GM18507 (cell line): ENCODE measurements around the gene PTPRJ.
"Not testable (repeated sequence)": the region's sequence is repeated elsewhere in the genome, so short reads cannot be mapped to it uniquely, and the experiment has no call there.

Experiments used
- DNase-seq: peaks from one replicate; pipeline ENCODE4 v3.0.0; 2011; ENCODE audit warnings: low read depth; ENCODE audit not compliant: insufficient read length; ENCODE audit errors: extremely low spot score
- FAIRE-seq: peaks from 2 replicates; lab custom pipeline; 2011; peaks lifted over from hg19 to GRCh38; lab: Jason Lieb, UNC

Gene PTPRJ

DNA sequence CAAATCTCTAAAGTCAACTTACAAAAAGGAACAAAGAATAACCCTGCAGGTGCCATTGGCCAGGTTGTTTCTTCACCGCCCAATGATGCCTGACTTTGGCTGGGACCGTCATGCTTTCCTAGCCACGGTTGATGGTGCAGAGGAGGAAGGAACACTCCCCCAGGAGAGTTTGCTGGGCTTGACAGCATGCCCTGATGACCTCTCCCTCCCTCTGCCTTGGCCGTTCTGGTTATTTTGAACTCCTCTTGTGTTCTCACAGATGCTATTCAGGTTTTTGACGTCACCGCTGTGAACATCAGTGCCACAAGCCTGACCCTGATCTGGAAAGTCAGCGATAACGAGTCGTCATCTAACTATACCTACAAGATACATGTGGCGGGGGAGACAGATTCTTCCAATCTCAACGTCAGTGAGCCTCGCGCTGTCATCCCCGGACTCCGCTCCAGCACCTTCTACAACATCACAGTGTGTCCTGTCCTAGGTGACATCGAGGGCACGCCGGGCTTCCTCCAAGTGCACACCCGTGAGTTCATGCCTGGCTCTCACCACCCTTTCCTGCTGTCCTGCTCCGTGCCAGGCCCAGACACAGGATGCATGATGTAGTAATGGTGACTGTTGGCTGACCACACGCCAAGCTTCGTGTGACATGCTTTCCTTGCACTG lies 147.3 kb downstream of the PTPRJ start:
- FAIRE-seq (no peak), DNase-seq (no peak)

DNA sequence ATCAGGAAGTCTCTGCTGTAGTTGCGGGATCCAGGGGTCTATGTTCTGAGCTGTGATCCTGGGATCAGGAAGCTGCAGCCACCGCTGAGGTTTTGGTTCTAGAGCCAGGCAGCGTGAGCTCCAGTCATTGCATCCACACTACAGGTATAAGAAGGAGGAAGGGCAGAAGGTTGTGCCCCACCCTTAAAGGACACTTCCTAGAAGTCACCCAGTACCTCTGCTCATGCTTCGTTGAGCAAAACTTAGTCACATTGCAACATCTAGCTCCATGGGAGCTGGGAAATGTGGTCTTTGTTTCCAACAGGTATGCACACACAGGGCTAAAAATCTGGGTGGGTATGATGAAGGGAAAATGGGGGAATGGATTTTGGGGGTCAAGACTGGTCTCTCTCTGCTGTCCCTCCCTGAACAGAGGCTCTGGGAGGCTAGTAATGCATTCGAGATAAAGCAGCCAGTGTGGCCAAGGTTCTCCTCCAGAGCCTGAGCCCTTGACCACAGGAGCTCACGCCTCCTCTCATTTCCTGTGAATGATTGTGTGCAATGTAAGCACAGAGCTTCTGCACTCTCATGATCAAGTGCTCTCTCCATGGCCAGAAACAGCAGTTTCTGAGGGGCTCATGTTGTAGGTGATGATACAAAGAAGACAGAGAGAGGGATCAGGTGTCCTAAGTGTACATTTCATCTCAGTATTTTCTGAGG lies 149.5 kb downstream of the PTPRJ start:
- DNase-seq (no peak), FAIRE-seq (no peak)

DNA sequence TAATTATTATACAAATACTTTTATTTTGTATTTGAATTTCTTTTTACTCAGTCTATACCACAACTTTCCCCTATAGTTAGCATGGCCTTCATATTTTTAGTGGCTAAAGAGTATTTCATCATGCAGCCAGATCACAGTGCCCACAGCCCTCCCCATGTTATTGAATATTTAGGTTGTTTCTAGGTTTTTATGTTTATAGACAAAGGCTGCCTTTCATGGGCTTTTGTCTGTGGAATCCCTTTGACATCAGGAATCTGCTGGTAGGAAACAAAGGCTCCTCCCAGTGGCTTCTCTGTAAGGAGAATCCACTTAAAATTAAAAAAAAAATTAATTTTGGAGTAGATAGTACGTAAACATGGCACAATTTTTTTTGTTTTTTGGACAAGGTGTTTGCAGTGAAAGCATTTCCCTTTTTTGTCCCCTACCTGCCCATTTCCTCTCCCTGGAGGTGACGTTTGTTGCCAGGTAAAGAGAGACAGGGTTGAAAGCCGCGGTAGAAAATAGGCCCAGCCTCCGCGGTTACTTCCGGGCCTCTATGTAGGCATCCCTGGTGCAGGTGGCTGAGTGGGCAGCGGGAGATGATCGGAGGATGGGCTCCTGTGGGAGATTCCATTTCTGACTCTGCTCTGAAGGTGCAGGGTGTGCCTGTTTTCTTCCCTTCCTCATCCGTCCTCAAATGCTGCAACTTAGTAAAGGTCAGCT lies 154.0 kb downstream of the PTPRJ start:
- FAIRE-seq = no peak
- no peak for DNase-seq

DNA sequence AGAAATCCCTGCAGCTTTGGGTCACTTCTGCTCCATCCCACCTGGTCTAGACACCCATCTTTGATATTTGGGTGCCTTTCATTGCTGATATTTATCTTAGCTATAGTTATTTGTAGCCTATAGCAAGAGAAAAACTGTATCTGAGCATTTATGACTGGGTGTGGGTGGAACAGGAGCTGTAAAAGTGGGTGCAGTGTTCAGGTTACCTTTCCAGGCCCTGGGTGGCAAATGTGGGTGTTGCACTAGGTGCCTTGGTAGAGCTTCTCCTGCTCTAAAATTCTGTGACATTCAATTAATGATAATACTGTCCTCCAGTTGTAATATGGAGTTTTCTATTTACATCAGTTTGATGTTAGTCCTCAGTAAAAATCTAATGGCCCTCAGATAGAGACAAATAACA lies 157.9 kb downstream of the PTPRJ start:
- FAIRE-seq = no peak

DNA sequence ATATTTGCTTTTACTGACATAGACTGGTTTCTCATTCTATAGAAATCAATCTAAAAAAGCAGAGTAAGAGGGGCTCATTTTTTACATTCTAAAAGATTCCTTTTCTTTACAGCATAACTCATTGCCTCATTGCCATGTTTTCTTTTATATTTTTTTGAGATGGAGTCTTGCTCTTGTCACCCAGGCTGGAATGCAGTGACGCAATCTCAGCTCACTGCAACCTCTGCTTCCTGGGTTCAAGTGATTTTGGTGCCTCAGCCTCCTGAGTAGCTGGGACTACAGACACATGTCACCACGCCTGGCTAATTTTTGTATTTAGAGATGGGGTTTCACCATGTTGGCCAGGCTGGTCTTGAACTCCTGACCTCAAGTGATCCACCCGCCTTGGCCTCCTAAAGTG lies 159.5 kb downstream of the PTPRJ start:
- DNase-seq, FAIRE-seq: not testable (repeated sequence)

More for the DNA sequence above, 157.9 kb downstream of the PTPRJ start:
- no peak for DNase-seq

DNA sequence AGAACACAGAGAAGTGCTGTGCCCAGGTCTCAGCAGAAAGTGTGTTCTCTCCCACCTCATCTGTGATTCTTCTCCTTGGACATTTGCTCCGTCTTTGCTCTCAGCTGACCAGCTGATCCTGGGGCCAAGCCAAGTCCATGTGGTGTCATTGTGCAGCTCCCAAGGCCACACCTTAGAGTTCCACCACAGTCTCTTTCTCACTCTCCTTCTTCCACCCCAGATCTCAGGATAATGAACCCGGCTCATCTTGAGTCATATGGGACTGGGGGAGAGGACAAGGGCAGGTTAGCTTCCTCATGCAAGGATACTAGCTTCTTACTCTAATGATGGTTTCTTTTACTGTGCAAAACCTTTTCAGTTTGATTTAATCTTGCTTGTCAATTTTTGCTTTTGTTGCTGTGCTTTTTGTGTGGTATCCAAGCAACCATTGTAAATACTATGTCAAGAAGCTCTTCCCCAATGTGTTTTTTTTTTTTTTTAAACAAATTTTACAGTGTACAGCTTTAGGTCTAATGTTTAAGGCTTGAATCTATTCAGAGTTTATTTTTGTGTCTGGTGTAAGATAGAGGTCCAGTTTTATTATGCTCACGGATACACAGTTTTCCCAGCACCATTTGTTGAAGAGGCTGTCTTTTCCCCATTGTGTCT lies 161.2 kb downstream of the PTPRJ start:
- no peak for FAIRE-seq
- DNase-seq = no peak

DNA sequence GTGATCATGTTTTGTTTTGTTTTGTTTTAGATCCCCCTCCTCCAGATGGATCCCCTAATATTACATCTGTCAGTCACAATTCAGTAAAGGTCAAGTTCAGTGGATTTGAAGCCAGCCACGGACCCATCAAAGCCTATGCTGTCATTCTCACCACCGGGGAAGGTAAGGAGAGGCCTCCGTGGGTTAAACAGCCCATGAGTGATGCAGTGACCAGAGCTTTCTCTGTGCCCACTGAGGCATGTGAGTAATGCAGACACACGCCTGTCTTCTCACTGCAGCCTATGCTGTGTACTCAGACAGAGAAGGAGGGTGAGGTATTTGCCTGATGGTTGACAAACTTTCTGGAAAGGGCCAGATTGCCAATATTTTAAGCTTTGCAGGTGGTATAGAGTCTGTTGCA lies 162.5 kb downstream of the PTPRJ start:
- FAIRE-seq = no peak
- no peak for DNase-seq

DNA sequence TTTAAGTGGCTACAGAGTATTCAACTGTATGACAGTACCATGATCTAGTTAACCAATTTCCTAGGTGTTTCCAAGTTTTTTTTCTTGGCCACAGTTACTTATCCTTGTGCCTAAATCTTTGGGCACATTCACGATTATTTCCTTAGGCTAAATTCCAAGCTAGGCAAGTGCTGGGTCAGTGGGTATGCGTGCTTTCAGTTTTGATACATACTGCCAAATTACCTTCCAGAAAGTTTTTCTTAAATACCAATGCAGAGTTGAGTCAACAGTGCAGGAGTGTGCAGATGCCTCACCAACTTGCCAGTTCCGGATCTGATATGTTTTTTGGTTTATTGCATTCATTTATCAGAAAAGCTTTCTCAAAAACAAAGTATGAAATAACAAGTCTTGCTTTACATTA lies 168.4 kb downstream of the PTPRJ start:
- no peak for FAIRE-seq
- no peak for DNase-seq

DNA sequence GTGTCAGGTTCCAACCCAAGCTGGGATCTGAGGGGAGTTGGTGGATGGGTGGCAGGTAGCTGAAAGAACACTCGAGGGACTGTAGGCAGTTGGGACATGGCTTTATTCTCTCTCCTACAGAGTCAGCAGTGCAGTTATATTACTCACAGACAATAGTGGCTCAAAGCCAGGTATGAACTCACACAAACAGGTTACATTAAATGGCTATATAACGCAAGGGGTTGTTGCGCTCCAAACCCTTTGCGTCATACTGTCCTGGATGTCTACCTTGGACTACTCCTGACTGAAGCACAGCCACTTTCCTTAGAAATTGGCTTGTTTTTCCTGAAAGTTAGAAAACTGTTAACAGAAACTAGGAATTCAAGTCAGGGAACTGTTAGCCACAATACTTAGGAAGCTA lies 169.9 kb downstream of the PTPRJ start:
- FAIRE-seq (no peak), DNase-seq (no peak)

DNA sequence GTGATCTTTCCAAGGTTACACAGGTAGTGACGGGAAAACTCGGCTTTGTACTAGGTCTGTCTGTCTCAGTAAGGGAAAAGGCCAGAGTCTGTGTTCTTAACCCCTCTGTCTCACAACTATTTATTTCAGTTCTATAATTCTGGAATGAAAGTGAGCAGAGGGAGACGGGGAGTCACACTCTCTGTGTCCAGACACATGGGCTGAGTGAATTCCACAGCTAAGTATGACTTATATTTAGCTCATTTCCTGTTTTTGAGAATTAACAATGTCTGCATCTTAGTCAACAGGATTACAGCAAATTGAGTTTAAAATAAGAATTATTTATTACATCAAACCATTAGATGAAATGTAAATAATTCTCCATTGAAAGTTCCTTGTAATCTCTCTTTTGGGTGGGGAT lies 173.8 kb downstream of the PTPRJ start:
- DNase-seq = no peak

DNA sequence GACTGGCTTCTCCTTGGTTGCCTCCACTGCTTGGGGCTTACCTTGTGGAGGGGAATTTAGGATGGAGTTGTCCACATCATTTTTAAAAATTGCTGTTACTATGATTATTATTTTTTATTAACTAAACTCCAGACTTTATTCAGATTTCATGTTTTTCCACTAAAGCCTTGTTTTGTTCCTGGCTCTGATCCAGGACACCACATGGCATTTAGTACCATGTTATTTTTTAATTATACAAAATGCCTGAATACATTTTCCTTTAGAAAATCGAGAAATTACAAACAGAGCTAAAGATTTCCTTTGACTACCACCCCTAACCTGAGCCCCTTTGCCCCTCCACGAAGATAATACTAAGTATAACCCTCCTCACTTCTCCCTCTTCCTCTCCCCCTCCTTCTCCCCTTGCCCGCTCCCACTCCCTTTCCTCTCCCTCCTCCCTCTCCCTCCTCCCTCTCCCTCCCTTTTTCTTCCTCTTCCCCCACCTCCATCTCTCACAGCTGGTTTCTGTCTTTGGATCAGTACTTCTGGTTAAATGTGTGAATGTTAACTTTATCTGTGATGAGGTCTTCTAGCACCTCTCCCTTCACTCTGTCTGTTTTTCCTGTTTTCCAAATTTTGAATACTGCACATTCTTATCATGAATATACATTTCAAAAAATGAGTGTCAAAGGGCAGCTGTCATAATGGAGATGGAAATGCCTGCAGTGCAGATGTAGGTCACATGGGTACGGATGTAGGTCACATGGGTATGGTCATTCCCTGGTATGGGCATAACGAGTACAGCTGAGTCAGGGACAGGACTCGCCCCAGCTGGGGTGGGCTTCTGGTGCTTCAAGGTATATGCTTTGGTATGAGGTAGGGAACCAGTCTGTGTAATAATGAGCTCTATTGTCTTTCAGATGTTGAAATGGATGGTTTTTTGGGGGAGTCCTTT lies 181.9 kb downstream of the PTPRJ start:
- DNase-seq (no peak), FAIRE-seq (no peak)

More for the DNA sequence above, 173.8 kb downstream of the PTPRJ start:
- no peak for FAIRE-seq

DNA sequence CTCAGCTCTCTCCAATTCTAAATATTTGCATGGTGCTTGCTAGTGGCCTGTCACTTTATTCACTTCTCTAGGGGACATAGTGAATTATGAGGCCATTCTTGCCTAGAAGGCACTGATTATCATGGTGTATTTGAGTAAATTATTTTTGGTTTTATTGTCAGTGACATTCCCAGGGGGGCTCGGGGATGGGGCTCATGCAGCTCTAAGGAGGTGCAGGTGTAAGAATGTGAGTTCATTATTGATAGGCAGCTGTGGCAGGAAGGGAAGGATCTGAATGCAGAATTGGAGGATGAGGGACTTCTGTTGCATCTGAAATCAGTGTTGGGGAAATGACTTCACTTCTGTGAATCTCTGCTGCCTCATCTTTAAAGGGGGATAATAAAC lies 182.5 kb downstream of the PTPRJ start:
- FAIRE-seq (no peak), DNase-seq (no peak)

DNA sequence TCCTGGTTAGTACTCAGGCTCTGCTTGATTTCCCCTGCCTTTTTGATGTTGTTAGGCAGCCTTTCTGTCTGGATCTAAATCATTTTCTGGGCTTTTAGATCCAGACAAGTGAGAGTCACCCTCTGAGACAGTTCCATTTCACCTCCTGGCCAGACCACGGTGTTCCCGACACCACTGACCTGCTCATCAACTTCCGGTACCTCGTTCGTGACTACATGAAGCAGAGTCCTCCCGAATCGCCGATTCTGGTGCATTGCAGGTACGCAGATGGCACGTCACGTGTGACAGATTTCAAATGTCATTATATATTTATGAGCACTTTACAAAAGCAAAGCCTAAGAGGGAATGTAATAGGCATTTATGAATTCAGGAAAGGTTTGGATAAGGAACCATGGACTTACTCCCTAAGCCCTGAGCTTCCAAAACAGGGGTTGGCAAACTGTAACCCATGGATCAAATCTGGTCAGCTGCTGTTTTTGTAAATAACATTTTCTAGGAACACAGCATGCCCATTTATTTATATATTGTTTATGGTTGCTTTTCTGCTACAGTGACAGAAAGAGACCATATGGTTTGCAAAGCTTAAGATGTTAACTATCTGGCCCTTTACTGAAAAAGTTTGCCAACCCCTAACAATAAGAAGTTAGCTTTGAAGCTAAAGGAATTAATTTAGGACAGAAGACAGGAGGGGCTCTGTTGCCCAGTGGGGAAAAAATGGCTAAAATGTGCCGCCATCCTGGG lies 183.2 kb downstream of the PTPRJ start:
- FAIRE-seq (no peak), DNase-seq (no peak)

DNA sequence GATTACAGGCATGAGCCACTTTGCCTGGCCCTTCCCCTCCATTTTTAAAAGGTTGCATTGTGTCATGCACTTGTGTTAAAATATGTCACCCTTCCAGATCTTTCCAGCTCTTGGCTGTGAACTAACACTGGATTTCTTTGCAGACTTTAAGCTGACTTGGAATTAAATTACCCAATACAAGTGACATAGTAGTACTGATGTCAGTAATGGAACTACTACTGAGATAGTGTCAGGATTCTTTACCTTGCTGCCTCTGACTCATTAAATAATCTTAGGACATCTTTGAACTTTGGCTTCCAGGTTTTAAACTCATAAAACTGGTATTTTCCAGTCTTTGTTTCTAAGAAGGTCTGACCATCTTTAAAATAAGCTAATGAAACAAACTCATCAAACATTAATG lies 184.5 kb downstream of the PTPRJ start:
- FAIRE-seq (no peak), DNase-seq (no peak)

DNA sequence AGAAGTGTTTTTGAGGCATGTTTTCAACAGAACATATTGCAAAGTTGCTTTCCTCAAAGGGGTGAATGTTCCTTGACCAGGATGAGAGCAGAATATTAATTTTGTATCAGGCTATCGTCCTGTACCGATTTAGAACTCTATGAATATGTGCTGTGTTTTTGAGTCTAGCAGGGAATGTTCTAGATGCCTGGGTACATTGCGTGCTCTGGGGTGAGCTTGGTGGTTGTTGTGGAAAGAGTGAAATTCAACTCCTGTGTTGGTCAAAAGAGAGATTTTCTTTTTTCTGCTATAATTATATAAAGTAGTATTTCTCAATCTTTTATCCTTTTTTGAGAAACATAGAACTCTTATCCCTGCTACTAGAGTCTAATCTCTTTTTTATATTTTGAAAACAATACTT lies 185.1 kb downstream of the PTPRJ start:
- FAIRE-seq = no peak
- no peak for DNase-seq

DNA sequence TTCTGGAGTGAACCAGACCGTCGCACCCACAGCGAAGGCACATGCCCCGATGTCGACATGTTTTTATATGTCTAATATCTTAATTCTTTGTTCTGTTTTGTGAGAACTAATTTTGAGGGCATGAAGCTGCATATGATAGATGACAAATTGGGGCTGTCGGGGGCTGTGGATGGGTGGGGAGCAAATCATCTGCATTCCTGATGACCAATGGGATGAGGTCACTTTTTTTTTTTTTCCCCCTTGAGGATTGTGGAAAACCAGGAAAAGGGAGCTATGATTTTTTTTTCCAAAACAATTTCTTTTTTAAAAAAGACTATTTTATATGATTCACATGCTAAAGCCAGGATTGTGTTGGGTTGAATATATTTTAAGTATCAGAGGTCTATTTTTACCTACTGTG lies 187.0 kb downstream of the PTPRJ start:
- FAIRE-seq (no peak), DNase-seq (no peak)

DNA sequence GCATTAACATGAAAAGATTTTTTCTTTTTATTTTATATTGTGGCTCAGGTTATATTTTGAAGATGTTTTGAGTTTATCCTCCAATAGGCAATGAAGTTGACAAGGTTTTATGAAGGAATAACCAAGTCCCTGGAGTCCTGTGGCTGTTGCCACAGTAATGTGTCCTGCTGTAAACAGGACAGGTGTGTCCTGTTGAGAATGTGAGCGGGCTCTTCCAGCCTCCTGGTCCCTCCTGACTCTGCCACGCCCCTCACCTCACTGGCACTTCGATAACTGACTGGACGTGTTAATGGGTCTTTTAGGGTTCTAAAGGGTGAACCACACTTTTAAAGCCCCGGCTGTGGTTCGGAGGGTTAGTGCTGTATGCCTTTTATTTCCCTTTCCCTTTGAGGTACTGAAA lies 188.5 kb downstream of the PTPRJ start:
- DNase-seq (no peak), FAIRE-seq (no peak)

DNA sequence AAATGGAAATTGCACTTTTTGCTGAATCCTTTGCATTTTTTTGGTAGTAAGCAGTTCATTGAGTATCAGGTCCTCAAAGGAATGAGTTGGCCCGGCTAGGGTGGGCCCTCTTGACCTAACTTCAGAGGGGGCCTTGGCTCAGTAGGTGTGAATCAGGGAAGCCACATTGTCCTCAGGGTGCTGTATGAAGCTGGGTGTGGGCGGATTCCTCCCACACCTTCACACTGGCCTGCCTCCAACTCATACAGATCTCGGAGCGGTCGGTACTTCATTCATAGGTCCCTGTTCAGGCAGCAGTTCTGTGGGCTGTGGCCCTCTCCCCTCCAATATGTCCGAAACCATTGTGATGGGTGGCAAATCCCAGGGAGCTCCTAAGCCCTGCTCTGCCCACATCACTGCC lies 188.9 kb downstream of the PTPRJ start:
- FAIRE-seq (no peak), DNase-seq (no peak)

DNA sequence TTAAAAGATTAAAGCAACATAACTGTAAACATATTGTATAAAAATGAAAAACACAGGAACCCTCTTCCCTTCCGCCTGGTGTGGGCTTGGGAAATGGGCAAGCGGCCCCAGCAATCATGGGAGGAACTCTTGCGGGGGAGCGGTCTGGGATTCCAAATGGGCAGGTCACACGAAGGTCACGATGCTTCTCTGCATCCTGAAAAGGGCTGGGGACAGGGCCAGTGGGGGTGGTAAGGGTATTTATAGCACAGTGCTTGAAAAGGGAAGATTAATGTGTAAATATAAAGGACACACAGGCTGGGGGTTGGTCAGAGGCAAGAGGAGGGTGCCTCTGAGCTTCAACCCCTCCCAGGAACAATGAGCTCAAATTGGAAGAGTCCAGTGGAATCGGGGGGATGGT lies 189.4 kb downstream of the PTPRJ start:
- DNase-seq = no peak
- no peak for FAIRE-seq
